HG02973 (cell line): Measurements from ENCODE around the gene MPHOSPH9.
"Not testable (repeated sequence)": the region's sequence is repeated elsewhere in the genome, so short reads cannot be mapped to it uniquely, and the experiment has no call there.

ENCODE experiments used
- ATAC-seq: cut with Tn5 transposase; IDR thresholded peaks from one replicate; pipeline ENCODE4 v1.9.1; 2021; ENCODE audit warnings: moderate library complexity; ENCODE audit not compliant: unreplicated experiment

The MPHOSPH9 gene

DNA sequence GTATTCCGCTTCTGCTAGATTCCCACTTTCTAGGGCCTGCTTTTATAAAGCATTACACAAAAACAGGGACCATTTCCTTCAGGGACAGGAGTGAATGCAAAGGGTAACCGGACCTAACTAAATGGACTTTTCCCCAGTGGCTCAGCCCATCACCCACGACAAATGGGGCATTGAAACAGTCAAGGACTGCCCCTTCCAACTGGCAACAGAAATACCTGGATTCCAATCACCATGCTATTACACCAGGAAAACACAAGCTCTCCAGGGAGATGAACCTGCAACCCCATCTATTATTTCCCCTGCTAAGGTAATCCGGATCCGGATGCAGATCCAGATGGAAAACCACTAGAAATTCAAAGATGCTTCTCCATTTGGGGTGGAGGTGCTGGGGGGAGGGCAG, 1.0 kb downstream of the MPHOSPH9 start:
- no peak for ATAC-seq

DNA sequence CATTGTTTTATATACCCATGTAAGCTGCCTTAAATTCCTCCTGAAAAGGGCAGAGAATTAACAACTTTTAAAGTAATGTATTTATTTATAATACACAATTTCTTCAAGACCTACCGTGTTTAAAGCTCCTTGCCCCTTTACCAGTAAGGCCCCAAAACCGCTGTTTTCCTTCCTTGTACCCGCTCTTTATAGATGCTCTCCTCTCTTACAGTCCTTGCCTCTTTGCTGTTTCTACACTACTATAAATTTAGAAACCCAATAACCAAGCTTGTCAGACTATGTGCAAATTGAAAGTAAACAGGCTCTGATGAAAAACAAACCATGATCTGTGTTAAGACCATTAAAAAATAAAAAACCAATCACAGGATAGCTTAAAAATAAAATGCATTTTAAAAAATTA, 3.9 kb downstream of the MPHOSPH9 start:
- no peak for ATAC-seq

DNA sequence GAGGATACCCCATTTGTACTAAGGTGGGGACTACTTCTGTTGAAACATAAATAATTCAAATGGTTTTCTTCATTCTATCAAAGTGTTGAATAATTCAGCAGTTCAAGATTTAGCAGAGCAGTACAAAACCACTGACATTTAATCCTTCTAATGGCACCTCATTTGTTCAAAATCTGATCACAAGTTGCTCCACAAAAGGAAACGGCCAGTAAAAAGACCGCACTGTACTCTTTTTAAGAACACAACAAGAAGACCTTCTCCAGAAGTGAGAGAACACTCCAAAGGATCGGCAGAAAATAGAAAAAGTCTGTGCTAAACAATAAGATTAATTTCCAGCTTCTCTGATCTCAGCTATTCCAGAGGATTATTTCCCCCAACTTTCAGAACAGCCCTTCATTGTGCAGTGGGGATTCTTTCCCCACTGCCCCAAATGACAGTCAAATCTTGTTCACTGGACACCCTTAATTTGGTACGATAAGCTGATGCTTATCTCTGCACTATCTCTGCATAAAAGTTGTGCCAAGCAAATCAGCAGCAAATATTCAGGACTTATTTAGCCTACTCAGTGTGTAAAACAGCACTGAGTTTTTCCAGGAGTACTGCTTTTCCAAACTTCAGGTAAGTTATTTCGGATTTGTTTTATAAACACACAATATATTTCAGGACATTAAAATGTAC, 5.2 kb downstream of the MPHOSPH9 start:
- no peak for ATAC-seq

DNA sequence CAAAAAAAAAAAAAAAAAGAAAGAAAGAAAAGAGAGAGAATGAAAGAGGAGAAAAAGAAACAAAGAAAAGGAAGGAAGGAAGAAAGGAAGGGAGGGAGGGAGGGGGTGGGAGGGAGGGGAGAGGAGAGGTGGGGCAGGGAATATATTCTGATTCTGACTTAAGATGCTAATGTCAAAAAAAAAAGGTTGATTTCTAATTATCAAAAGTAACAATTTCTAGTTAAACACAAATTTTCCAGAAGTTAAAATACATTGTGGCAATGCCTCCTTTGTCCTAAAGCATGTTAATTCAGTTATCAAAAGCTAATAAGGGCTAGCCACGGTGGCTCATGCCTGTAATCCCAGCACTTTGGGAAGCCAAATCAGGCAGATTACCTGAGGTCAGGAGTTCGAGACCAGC, 7.5 kb downstream of the MPHOSPH9 start:
- ATAC-seq: no peak

DNA sequence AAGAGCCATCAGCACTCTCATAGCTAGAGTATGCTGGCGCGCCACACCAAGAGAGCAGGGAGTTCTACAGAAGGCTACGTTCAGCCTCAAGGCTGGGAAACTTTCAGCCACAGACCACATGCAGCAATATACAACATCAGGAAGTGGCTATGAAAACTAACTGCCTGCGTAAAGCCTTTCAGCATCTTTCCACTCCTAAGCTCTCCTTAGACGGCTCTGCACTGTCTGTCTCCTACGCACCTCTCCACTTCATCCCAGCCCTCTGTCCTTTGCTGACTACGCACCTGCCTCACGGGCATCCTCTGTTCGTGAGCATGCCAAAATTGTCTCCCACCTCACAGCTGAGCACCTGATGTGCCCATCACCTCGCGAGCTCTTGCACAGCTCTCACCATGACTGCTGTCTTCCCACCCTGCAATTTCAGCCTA, 9.7 kb downstream of the MPHOSPH9 start:
- ATAC-seq: peak; percentile 53

DNA sequence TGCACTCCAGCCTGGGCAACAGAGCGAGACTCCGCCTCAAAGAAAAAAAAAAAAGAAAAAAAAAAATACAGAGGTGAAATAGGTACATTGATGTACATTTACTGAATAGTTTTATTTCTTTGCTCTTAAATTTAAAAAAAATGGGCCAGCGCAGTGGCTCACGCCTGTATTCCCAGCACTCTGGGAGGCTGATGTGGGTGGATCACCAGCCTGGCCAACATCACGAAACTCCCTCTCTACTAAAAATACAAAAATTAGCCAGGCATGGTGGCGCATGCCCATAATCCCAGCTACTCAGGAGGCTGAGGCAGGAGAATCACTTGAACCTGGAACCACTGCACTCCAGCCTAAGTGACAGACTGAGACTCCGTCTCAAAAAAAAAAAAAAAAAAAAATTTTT, 25.1 kb downstream of the MPHOSPH9 start:
- not testable (repeated sequence) for ATAC-seq

DNA sequence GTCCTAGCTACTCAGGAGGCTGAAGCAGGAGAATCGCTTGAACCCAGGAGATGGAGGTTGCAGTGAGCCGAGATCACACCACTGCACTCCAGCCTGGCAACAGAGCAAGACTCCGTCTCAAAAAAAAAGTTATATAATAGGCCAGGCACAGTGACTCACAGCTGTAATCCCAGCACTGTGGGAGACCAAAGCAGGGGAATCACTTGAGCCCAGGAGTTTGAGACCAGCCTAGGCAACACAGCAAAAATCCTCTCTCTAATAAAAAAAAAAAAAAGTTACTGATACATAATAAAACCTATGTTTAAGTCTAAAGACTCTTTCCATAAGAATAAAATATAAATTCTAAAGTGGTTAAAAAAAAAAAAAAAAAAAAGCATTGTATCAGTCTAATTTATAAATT, 26.1 kb downstream of the MPHOSPH9 start:
- not testable (repeated sequence) for ATAC-seq

DNA sequence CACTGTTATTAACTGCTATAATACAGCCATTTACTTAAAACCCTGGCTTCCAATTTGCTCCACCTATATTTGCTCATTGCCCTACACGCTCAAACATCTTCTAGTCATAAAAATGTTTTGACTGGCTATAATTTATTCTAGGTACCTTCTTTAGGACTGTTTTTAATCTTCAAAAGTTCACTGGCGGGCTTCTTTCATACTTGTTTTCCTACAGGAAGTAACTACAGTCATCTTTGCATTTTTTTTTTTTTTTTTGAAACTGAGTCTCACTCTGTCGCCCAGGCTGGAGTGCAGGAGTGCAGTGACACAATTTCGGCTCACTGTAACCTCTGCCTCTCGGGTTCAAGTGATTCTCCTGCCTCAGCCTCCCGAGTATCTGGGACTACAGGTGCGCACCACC, 32.5 kb downstream of the MPHOSPH9 start:
- no peak for ATAC-seq

DNA sequence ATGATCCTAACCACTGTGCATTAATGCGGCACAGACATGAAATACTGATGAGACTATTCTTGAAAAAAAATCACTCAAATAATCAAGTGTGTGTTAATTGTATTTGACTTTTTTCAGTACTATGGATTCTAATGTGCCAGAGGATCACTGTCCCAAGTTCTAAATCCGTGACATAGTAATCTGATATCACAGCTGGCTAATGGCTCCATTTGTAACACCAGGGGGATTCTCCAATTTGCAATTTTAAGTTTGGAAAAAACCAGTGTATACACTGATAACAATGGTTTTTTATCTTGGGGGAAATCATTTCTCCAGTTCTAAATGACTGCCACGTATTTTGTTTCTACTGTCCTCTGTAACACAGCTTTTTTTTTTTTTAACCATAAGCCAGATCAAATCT, 33.0 kb downstream of the MPHOSPH9 start:
- ATAC-seq: no peak

DNA sequence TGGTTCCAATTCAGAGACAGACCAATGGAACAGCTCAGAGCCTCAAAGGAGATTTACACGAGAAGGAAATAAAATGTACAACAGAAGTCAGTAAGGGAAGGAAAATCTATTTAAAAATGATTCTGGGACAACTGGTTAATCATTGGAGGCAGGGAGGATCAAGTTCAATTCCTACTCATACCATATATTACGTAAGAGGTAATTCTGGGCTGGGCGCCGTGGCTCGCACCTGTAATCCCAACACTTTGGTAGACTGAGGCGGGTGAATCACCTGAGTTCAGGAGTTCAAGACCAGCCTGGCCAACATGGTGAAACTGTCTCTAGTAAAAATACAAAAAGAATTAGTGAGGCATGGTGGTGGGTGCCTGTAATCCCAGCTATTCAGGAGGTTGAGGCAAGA, 45.3 kb downstream of the MPHOSPH9 start:
- no peak for ATAC-seq

DNA sequence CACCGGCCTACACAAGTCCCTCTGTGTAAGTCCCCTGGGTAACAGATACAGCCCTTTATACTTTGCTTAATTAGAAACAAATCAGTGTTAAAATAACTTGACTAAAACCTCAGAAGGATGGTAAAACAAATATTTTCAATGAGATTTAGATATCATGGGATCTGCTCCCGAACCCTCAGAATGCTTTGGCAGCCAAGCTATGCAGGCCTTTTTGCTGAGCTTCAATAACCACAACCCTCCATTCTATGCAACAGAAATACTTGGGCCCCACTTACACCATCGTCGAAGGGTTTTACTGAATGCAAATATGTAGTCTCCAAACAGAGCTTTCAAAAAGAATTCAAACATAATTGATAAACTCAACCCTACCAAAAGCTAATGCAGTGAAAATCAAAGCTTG, 52.8 kb downstream of the MPHOSPH9 start:
- ATAC-seq: no peak

DNA sequence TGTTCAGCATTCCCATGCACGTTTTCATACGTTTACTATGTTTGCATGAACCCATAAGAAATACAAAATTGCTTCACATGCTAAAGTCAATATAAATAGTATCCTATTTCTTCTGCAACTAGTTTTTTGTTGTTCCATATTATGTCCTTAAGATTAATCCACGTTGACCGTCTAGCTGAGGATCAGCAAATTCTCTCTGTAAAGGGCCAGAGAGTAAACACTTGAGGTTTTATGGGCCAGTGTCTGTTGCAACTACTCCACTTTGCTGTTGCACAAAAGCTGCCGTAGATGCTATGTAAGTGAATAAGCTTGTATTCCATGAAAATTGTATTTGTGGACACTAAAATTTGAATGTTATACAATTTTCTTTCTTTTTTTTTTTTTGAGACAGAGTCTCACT, 61.0 kb downstream of the MPHOSPH9 start:
- no peak for ATAC-seq

DNA sequence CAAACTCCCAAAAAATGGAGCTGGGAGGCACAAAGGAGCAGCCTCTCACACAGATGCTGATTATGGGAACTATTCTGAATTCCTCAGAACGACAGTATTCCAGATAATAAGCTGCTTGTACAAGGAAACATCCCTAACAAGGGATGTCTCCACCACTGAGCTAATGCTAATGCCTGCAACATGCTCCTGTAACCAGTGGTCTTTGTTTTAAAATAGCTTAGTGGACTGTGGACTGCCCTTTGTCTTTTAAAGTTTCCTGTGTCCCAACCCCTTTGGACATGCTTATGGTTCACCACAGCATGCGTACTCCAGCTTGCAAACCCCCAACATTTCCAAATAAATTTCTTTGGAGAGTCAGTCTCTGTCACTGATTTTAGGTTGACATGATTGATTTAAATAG, 65.6 kb downstream of the MPHOSPH9 start:
- ATAC-seq: no peak

DNA sequence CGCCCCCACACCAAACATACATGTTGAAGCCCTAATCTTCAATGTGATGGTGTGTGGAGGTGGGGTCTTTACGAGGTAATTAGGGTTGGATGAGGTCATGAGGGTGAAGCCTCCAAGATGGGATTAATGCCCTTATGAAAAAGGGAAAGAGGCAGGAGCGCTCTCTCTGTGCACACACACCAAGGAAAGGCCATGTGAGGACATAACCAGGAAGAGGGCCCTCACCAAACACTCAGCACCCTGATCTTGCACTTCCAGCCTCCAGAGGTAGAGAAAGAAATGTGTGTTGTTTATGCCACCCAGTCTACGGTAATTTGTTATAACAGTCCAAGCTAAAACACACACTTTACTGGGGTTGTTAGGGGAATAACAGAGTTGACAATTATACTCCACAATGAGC, 67.4 kb downstream of the MPHOSPH9 start:
- ATAC-seq: no peak

DNA sequence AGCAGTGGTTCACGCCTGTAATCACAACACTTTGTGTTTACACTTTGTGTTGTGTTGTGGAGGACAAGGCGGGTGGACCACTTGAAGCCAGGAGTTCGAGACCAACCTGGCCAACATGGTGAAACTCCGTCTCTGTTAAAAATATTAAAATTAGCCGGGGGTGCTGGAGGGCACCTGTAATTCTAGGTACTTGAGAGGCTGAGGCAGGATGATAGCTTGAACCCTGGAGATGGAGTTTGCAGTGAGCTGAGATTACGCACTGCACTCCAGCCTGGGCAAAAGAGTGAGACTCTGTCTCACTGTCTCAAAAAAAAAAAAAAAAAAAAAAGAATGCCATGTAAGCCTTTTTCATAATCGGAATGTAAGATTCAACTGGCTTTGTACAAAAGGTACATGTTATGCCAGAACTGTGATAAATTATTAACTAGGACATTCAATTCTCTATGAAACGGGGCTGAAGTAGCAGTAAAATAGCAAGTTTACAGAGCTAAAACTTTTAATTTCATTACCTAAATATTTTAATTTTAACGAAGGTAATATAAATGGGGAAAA, 68.2 kb downstream of the MPHOSPH9 start:
- ATAC-seq: no peak

DNA sequence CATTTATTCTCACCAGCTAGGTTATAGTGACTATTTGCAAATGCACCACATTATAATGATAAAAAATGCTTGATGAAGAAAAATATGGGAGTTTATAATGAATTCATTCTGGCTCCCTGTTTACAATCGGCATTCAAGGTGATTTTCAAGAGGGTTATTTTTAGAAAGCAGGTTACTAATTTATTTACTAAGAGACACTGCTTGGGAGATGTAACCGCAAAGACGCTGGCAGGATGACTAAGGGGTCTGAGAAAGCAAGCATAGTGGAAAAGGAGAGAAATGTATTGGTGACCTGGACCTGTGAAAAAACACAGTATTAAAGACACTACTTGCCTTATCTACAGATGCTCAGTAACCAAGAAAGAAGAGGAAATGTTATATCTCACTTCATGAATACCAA, 68.7 kb downstream of the MPHOSPH9 start:
- ATAC-seq: no peak

DNA sequence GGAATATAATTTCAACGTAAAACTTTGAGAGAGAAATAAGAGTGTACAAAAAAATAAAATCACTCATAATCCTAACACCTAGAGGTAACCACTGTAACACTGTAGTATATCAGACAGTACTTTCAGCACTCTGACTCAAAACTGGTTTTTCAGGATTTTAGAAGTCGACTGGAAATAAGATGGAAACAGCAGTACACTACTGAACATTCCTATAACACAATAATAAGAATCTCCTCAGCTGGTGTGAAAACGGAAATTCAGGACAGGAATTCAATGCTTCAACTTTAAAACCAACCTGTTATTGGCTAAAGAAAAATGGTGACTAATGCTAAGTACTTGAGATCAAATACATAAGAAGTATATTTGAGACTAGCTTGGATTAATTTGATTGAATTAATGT, 69.7 kb downstream of the MPHOSPH9 start:
- ATAC-seq: no peak

DNA sequence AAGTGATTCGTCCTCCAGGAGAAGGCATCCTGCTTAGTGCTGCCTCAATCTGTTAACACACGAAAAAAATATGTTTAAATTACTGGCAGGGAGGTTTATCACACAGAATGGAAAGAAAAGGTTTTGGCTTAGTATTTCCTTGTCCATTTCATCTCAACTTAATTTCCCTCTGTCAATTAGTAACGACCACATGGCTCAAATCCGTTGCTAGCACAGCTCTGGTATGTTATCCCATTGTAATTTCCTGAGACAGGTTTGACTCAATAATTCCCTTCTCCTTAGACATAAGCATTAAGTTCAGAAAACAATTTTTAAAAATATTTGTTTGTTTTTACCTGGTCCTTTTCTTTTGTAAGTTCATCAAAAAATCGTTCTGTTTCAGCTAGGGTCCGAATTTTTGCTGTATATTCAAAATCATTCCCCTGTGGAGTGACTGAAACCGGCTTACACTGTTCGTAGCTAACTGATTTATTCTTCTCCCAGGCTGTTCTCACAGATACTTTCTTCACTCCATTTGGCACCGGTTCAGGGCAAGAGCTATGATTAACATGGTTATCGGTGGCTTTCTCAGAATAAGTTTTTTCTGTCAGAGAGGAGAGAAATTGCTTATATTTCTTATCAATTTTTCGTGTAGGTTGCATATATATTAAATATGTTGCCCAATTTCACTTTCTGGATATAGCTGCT, 72.0 kb downstream of the MPHOSPH9 start:
- ATAC-seq: no peak

DNA sequence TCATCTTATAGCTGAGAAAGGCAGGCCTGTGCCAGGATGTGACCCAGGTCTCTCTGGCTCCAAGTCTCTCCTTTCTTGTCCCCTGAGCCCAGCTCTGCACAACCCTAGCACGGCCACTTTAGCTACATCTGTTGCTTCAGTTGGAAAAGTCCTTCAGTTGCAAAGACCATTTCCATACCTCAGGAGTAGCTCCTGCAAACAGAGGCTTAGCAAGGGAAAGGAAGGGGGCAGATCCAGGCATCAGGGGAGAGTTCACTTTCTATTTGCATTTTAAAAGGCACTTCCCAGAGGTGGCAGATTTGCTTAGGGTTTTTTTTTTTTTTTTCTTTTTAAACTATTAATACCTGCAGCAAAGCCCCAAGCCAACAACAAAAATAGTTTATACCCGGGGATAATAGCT, 79.0 kb downstream of the MPHOSPH9 start:
- ATAC-seq: no peak

DNA sequence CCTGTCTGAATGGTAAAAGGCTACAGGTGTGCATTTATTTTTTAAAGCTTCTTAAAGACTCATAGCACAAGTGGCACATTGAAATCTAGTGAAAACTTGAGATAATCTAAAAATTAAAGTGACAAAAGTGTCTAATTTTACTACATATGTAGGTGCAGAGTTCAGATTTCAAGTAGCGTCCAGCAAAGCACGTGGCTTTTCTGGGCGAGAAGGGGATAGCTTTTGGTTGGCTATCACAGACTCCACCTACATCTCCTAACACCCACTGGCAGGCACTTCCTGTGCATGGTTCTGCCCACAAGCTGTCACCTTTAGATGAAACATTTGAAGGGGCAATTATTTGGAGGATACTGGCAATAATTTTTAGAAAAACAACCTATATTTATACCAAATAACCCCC, 80.1 kb downstream of the MPHOSPH9 start:
- ATAC-seq: no peak

DNA sequence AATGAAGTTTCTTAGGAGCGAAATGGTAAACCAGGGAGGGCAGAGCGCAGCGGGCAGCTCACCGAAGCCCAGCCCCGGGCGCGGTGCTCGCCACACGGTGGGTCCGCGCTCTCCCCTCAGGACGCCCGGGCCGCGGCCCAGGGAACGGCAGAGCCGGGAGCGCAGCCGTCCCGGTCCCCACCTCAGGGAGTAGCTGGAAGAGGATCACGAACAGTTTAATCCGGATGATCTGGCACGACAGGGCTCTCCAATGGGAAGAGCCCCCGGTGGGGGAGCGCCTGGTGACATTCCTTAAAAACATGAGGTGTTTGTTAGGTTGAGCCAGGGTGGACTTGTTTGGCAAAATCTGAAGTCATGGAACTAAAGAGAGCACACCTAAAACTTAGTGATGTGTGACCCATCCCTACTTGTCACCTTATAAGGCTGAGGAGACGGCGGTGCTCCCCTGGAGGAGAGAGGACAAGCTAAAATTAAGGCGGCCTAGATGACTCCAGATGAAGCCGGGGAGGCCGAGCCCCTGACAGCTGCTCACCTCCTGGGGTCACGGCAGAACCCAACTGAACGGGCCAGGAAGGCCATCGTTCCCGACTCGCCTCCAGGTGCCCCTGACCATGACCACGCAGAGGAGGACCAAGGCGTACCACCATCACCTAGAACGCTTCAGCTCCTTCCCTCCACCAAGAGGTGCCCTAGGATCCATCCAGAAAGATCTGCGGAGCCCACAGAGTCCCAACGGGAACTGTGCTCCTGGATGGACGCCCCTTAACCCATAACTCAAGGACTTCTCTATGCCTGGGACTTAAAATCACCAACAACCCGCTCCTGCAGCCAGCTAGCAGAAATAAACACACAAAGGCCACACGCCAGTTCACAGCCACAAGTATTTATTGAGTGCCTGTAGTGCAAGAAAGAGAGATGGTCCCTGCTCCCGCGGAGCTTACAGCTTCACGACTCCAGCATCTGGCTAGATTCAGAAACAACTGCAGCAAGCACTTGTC, 81.2 kb downstream of the MPHOSPH9 start:
- ATAC-seq: no peak
